Fibroblast of the aortic adventitia (primary cell): Measurements from ENCODE around the gene FAM216B. TPM values are rescaled to one million over a fixed set of nuclear protein-coding genes. Genes with fewer than 3 reads are reported as not detected.

Experiments
- DNase-seq: peaks from one replicate; pipeline ENCODE4 v3.0.0-alpha.2; 2010; ENCODE audit warnings: low read depth
- H3K4me3 ChIP-seq: 2 replicates; pipeline ENCODE4 v1.5.1; 2011; ENCODE audit warnings: low read depth, mild to moderate bottlenecking, control low read depth, low read length, moderate library complexity
- CTCF ChIP-seq: IDR thresholded peaks from 2 replicates; pipeline ENCODE4 v1.5.1; 2011; ENCODE audit warnings: mild to moderate bottlenecking, low read length, control low read depth, inconsistent platforms; ENCODE audit not compliant: insufficient read depth
- total RNA-seq: library from RNA; depleted of rRNA; stranded (reverse); fragments of >200 nt; gene quantifications from 2 replicates; pipeline ENCODE4 v1.2.3, GENCODE V29; 2012; ENCODE audit warnings: low replicate concordance

Gene FAM216B
- total RNA-seq, result 0.25 TPM in 1 of 2 replicates, not detected in the other

- DNase-seq, result peak; percentile 23
- no peak within 1 kb of the TSS for H3K4me3 ChIP-seq
- TF ChIP-seq CTCF, result no peak
Observed at GRCh38 chr13:42781352-42781751, at the start of gene FAM216B. FAM216B (plus strand) TSS chr13:42781584; CDS start chr13:42784068, 2,484 bp downstream.

GRCh38 chr13:42732073-42732472 lies 49.3 kb upstream of the FAM216B start:
- TF ChIP-seq CTCF, result no peak
- no peak overlapping the region for H3K4me3 ChIP-seq
- no peak for DNase-seq

- TF ChIP-seq CTCF, result no peak
- no peak for DNase-seq
- no peak overlapping the region for H3K4me3 ChIP-seq
Observed at GRCh38 chr13:42733046-42733445, 48.3 kb upstream of the FAM216B start.

GRCh38 chr13:42735010-42735409 lies 46.4 kb upstream of the FAM216B start:
- TF ChIP-seq CTCF, result no peak
- DNase-seq, result no peak
- no peak overlapping the region for H3K4me3 ChIP-seq

GRCh38 chr13:42740753-42741152 lies 40.6 kb upstream of the FAM216B start:
- H3K4me3 ChIP-seq, result no peak overlapping the region
- no peak for DNase-seq
- no peak for TF ChIP-seq CTCF

GRCh38 chr13:42741914-42742313 lies 39.5 kb upstream of the FAM216B start:
- H3K4me3 ChIP-seq, result no peak overlapping the region
- no peak for TF ChIP-seq CTCF
- DNase-seq, result no peak

GRCh38 chr13:42745655-42746054 lies 35.7 kb upstream of the FAM216B start:
- DNase-seq, result no peak
- no peak for TF ChIP-seq CTCF
- H3K4me3 ChIP-seq, result no peak overlapping the region
